GM12878 (cell line): ENCODE results near the gene CADPS. TPM values are rescaled to one million over a fixed set of nuclear protein-coding genes. Genes with fewer than 3 reads are reported as not detected.

ENCODE experiments used
- BRCA1 ChIP-seq: IDR thresholded peaks from 2 replicates; pipeline ENCODE4 v1.6.1; 2011; ENCODE audit warnings: low read depth, low read length, improper control_type of control experiment
- REST ChIP-seq: IDR thresholded peaks from 2 replicates; pipeline ENCODE4 v1.6.1; 2012; ENCODE audit warnings: mild to moderate bottlenecking, low read depth, low read length
- TARDBP ChIP-seq: IDR thresholded peaks from 2 replicates; pipeline ENCODE4 v1.6.1; 2016; ENCODE audit warnings: borderline replicate concordance
- ZBED1 ChIP-seq: IDR thresholded peaks from 2 replicates; pipeline ENCODE4 v1.6.1; 2016; ENCODE audit warnings: borderline replicate concordance
- ZNF592 ChIP-seq: fragments of 450-650 bp; IDR thresholded peaks from 2 replicates; pipeline ENCODE4 v1.6.1; 2017; ENCODE audit warnings: mild to moderate bottlenecking, moderate library complexity
- ZNF687 ChIP-seq: fragments of 450-650 bp; IDR thresholded peaks from 2 replicates; pipeline ENCODE4 v1.6.1; 2017; ENCODE audit warnings: mild to moderate bottlenecking, moderate library complexity
- polyA plus RNA-seq, 11 experiments: library from polyadenylated mRNA; depleted of rRNA in 4 of 11; unstranded in 6 of 11; stranded (reverse) in 5 of 11; fragments of >200 nt; fragmentation: Nextera tagmentation in 4 of 11; fragmentation: Illumina TruSeq in 1 of 11; extraction: Ambion mirVana in 4 of 11; extraction: Trizol in 1 of 11; gene quantifications; 1 replicate in 1 of 11; 2 replicates in 10 of 11; pipeline versions ENCODE4 v1.2.1 to v1.2.3, GENCODE V29; 2011 to 2016; ENCODE audit warnings: inconsistent platforms in 2 of 11, missing spikeins in 2 of 11, low read depth in 1 of 11
- total RNA-seq, 4 experiments: library from RNA; depleted of rRNA in 3 of 4; stranded (reverse); fragments of >200 nt in 3 of 4; fragmentation: Illumina TruSeq in 1 of 4; extraction: Trizol in 1 of 4; gene quantifications; 2 replicates each; pipeline versions ENCODE4 v1.2.1 to v1.2.3, GENCODE V29; 2013 to 2021

CADPS gene
- total and polyA plus RNA-seq, 10 of the 15 experiments (the other 5 are each of a cell fraction or from before 2014, with no cell fraction given) = 0.20 TPM; not detected in 9

- TF ChIP-seq REST = no peak
- TF ChIP-seq ZNF592 = no peak
- no peak for TF ChIP-seq ZNF687
- no peak for TF ChIP-seq TARDBP
- no peak for TF ChIP-seq BRCA1
- no peak for TF ChIP-seq ZBED1
These were observed 125.6 kb downstream of the CADPS start (continued) for GRCh38 chr3:62749657-62750056.
